Sigmoid colon (tissue), 3 donors: ENCODE results near the gene CRYGS.

Experiments used
- POLR2A ChIP-seq, 2 donors: fragments of 450-650 bp; IDR thresholded peaks; one replicate each; pipeline ENCODE4 v1.6.1; 2016; ENCODE audit warnings: antibody characterized with exemption in 2 of 2, mild to moderate bottlenecking in 2 of 2, moderate library complexity in 2 of 2
- TF ChIP-seq, protein P1 (sequence below), 4 experiments: fragments of 450-650 bp in 3 of 4; fragments of 200-600 bp in 1 of 4; IDR thresholded peaks; one replicate each; pipeline ENCODE4 v1.5.1; 2016 to 2019; ENCODE audit warnings: antibody characterized with exemption in 4 of 4, mild to moderate bottlenecking in 3 of 4, moderate library complexity in 2 of 4

DNA sequence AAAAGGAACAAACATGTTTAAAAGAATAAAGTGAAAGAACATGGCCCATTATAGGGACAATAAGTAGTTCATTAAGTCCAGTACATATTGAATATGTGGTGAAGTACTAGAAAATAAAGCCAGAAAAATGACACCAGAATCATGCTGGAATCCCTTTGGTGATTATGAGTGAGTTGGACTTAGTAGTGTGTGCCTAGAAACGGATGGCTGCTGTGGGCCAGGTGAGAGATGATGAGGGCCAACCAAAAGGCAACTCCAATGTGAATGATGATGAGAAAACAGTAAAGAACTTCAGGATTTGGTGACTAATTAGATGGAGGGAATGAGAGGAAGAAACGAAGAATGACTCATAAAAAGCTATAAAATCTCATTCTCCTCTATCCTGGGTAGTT is 3.3 kb downstream of the CRYGS start:
- TF ChIP-seq, protein P1, sequence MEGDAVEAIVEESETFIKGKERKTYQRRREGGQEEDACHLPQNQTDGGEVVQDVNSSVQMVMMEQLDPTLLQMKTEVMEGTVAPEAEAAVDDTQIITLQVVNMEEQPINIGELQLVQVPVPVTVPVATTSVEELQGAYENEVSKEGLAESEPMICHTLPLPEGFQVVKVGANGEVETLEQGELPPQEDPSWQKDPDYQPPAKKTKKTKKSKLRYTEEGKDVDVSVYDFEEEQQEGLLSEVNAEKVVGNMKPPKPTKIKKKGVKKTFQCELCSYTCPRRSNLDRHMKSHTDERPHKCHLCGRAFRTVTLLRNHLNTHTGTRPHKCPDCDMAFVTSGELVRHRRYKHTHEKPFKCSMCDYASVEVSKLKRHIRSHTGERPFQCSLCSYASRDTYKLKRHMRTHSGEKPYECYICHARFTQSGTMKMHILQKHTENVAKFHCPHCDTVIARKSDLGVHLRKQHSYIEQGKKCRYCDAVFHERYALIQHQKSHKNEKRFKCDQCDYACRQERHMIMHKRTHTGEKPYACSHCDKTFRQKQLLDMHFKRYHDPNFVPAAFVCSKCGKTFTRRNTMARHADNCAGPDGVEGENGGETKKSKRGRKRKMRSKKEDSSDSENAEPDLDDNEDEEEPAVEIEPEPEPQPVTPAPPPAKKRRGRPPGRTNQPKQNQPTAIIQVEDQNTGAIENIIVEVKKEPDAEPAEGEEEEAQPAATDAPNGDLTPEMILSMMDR (IDR thresholded peaks at IDR 0.05) = no peak
- TF ChIP-seq POLR2A (IDR thresholded peaks at IDR 0.05) = no peak
